Measurements from ENCODE around the gene MAD1L1.

Gene MAD1L1

GRCh38 chr7:1952781-1953180 lies 280.0 kb downstream of the MAD1L1 start:
- H3K4me3 ChIP-seq (ENCODE audit: low read depth, low read length) = no peak overlapping the region
- no peak for DNase-seq (ENCODE audit: low read depth, low spot score)
- TF ChIP-seq CTCF (IDR thresholded peaks at IDR 0.05; ENCODE audit: low read depth, low read length) = no peak
- in situ Hi-C loops (cut with HindIII; ENCODE audit: low sequenced_read_pairs) = no loop called here

DNA sequence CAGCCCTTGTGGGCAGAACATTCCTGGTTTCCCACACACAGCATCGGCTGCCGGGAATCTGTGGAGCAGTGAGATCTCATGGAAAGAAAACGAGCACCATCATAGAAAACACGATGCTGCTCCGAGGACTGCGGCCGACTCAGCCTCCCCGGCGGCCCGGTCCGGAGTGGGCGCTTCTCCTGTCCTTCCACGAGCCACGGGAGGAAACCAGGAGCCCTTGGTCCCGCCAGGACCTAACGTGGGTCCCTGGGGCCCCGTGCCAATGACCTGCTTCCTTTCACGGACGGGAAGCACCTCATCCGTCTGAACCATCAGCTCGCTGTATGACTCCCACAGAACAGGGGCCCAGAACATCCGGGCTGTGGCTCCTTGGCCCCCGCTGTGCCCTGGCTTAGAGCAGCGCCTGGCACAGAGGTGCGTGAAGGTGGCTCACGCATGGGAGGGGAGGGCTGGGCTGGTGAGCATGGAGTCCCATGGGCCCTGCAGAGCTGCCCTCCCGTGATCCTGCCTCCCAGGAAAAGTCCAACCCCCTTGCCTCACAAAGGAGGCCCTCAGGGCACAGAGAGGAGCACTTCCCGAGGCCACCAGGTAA lies 280.5 kb downstream of the MAD1L1 start:
- DNase-seq (ENCODE audit: low read depth, low spot score) = no peak
- no peak for TF ChIP-seq CTCF (IDR thresholded peaks at IDR 0.05; ENCODE audit: low read depth, low read length)
- in situ Hi-C loops (cut with HindIII; ENCODE audit: low sequenced_read_pairs) = no loop called here
- no peak overlapping the region for H3K4me3 ChIP-seq (ENCODE audit: low read depth, low read length)

GRCh38 chr7:1951600-1951999 lies 281.1 kb downstream of the MAD1L1 start:
- in situ Hi-C loops (cut with HindIII; ENCODE audit: low sequenced_read_pairs) = no loop called here
- H3K4me3 ChIP-seq (ENCODE audit: low read depth, low read length) = no peak overlapping the region
- DNase-seq (ENCODE audit: low read depth, low spot score) = no peak
- no peak for TF ChIP-seq CTCF (IDR thresholded peaks at IDR 0.05; ENCODE audit: low read depth, low read length)

GRCh38 chr7:1951159-1951536 lies 281.6 kb downstream of the MAD1L1 start:
- TF ChIP-seq CTCF (IDR thresholded peaks at IDR 0.05; ENCODE audit: low read depth, low read length) = no peak
- no peak overlapping the region for H3K4me3 ChIP-seq (ENCODE audit: low read depth, low read length)
- peak; percentile 22 for DNase-seq (ENCODE audit: low read depth, low spot score)
- in situ Hi-C loops (cut with HindIII; ENCODE audit: low sequenced_read_pairs) = no loop called here

- no peak for DNase-seq (ENCODE audit: low read depth, low spot score)
- in situ Hi-C loops (cut with HindIII; ENCODE audit: low sequenced_read_pairs) = no loop called here
Measured at GRCh38 chr7:1950452-1951158, 282.1 kb downstream of the MAD1L1 start.

DNA sequence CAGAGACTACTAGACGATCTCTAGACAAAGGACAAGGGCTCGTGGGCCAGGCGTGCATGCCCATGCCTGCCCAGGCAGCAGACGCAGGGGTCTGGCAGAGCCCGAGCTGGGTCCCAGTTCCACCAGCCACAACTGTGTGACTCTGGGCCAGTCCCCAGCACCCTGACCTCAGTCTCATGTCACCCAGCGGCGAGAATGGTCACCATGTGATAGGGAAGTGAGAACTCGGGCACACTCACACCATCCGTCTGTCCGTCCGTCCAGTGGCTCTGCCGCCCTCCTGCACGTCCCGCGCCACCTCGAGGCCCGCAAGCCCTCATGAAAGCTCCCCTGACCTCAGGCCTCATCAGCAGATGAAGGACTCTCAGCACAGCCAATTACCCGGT lies 282.7 kb downstream of the MAD1L1 start:
- no peak for TF ChIP-seq CTCF (IDR thresholded peaks at IDR 0.05; ENCODE audit: low read depth, low read length)
- no peak for DNase-seq (ENCODE audit: low read depth, low spot score)
- H3K4me3 ChIP-seq (ENCODE audit: low read depth, low read length) = no peak overlapping the region
- in situ Hi-C loops (cut with HindIII; ENCODE audit: low sequenced_read_pairs) = no loop called here

More at GRCh38 chr7:1950452-1951158, 282.1 kb downstream of the MAD1L1 start:
- TF ChIP-seq CTCF (IDR thresholded peaks at IDR 0.05; ENCODE audit: low read depth, low read length) = no peak
- no peak overlapping the region for H3K4me3 ChIP-seq (ENCODE audit: low read depth, low read length)
